IPS DF 19.7 (cell line): ENCODE results near the gene XKR8.
"Not testable (repeated sequence)": the region's sequence is repeated elsewhere in the genome, so short reads cannot be mapped to it uniquely, and the experiment has no call there.

Source experiments
- DNase-seq: peaks from one replicate; pipeline ENCODE4 v3.0.0-alpha.2; 2013; ENCODE audit warnings: low read depth, low spot score

XKR8 gene

GRCh38 chr1:27990920-27991537 lies 31.3 kb downstream of the XKR8 start:
- no peak for DNase-seq

- DNase-seq, result no peak
Observed at GRCh38 chr1:27992276-27992675, 32.5 kb downstream of the XKR8 start.

- no peak for DNase-seq
Observed at GRCh38 chr1:27993241-27993640, 33.5 kb downstream of the XKR8 start.

GRCh38 chr1:27994060-27994459 lies 34.3 kb downstream of the XKR8 start:
- no peak for DNase-seq

GRCh38 chr1:27994526-27994925 lies 34.8 kb downstream of the XKR8 start:
- not testable (repeated sequence) for DNase-seq

- no peak for DNase-seq
Observed at GRCh38 chr1:27999055-27999454, 39.3 kb downstream of the XKR8 start.

- DNase-seq, result no peak
Observed at GRCh38 chr1:28002600-28002999, 42.8 kb downstream of the XKR8 start.

- DNase-seq, result not testable (repeated sequence)
Observed at GRCh38 chr1:28003117-28003516, 43.3 kb downstream of the XKR8 start.

- no peak for DNase-seq
Observed at GRCh38 chr1:28010969-28011368, 51.2 kb downstream of the XKR8 start.
